HG02943 (cell line): ENCODE measurements around the gene PHF12.
A peak's percentile ranks its signal among the peaks of the same experiment; 100 is the strongest.

Experiments
- ATAC-seq: cut with Tn5 transposase; IDR thresholded peaks from one replicate; pipeline ENCODE4 v1.9.1; 2021; ENCODE audit warnings: mild to moderate bottlenecking, low read depth, moderate library complexity; ENCODE audit not compliant: unreplicated experiment

Gene PHF12

GRCh38 chr17:28956861-28957260, 5.5 kb upstream of the PHF12 start:
- no peak for ATAC-seq

DNA sequence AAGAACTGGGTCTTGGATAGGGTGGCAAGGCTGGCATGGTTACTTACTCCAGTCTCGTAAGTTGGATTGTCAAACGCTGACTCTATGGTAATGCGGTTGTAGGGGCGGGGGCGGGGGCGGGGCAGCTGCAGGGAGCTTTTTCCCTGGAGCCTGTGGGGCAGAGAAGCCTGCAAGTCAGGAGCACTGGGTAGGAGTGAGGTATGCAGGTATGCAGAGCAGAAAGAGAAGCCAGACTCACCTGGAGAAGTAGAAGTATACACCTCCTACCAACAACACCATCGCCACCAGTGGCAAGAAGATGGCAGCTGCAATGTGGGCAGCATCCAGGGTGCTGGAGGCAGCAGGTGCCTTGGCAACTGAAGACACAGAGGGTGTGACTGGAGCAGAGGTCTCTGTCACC, 4.8 kb upstream of the PHF12 start:
- no peak for ATAC-seq

- ATAC-seq, result no peak
Measured at GRCh38 chr17:28955408-28955807, 4.1 kb upstream of the PHF12 start.

GRCh38 chr17:28954886-28955285, 3.6 kb upstream of the PHF12 start:
- no peak for ATAC-seq

GRCh38 chr17:28953444-28954118, 2.3 kb upstream of the PHF12 start:
- ATAC-seq, result no peak

GRCh38 chr17:28951991-28952975, 965 bp upstream of the PHF12 start:
- ATAC-seq, result peak; percentile 56

DNA sequence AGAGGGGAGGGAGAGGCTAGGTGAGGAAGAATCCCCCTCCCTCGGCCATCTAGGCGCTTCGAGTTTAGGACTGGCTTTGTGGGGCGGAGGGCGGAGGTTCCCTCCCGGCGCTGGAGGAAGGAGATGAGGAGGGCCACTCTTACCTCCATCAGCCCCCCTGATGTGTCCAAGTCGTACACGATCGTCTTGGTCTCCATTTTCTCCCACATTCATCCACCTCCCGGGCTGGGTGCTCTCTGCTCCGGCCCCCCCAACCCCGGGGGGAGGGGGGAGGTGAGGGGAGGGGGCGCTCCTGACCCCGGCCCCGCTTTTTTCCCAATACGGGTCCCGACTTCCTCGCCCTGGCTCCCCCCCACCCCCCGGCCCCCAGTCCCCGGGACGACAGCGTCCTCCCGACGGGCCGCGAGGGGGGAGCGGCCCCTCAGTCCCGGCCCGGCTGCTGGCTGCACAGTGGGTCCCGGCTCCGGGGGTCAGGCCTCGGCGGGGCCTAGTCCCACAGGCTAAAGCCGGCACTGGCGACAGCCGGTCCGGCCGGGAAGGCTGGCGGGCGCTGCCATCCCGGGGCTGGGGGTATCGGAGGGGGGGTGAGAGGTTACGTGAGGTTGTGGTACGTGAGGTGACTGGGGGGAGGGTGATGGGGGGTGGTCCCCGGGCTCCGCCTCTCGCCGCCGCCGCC, 428 bp downstream of the PHF12 start:
- ATAC-seq, result no peak

GRCh38 chr17:28950017-28950751, 1.1 kb downstream of the PHF12 start:
- no peak for ATAC-seq

- no peak for ATAC-seq
Measured at GRCh38 chr17:28949185-28950016, 1.9 kb downstream of the PHF12 start.

DNA sequence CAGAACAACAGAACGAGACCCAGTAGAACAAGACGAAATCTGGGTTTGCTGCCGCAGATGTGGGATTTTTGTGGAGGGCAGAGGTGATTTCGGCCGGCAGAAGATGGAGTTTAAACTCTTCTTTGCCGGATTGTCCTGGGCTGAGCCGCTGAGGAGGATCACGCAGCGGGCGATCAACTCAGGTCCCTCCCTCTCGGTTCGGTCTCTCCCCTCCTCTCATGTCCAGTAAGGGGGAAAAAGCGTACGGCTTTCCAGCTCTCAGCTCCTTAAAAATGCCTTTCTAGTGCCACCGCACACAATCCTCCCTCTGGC, 2.5 kb downstream of the PHF12 start:
- ATAC-seq, result no peak

- ATAC-seq, result no peak
Measured at GRCh38 chr17:28948342-28948741, 3.0 kb downstream of the PHF12 start.

GRCh38 chr17:28947639-28948038, 3.7 kb downstream of the PHF12 start:
- no peak for ATAC-seq

GRCh38 chr17:28946239-28946638, 5.1 kb downstream of the PHF12 start:
- no peak for ATAC-seq

DNA sequence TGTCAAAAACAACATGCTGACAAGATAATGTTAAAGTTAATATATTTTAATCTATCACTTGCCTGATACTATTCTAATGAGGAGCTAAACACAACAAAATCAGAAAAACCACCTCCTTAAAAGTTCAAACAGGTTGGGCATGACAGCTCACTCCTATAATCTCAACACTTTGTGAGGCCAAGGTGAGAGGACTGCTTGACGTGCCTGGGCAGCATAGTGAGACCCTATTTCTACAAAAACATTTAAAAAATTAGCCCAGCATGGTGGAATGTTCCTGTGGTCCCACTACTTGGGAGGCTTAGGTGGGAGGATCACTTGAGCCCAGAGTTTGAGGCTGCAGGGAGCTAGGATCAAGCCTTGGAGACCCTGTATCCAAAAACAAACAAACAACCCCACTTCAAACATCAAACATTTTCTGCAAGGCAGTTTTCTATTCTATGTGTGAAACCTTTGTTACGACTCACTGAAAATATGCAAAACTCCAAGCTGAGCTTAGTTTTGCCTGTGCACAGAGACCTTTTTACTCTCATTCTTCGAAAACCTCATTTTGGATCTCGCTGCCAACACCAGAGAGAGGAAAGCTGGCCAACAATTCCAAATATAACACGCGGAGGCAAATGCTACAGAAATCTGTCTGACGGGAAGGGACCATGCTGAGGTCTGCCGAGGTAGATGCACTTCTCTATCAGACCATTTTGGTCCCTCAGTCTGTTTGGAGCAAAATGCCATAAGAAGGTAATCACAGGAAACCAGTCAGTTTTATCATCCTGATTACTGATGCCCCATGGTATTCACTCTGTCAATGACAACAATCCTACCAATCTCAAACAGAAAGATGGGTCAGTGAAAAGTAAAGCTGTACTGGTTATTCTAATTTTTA, 6.2 kb downstream of the PHF12 start:
- no peak for ATAC-seq

DNA sequence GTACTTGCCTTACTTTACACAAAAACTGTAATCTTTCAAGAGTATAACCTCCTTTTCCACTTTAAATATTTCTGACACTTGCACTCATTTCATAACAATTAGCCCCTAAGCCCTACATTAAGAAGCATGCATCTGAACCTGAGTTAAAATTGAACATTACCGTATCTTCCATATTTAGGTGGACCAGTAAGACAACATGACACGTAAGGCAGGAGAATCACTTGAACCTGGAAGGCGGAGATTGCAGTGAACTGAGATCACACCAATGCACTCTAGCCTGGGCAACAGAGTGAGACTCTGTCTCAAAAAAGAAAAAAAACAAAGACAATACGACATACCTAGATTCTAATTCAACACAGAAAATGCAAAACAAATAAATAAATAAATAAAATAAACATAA, 7.0 kb downstream of the PHF12 start:
- ATAC-seq, result no peak

DNA sequence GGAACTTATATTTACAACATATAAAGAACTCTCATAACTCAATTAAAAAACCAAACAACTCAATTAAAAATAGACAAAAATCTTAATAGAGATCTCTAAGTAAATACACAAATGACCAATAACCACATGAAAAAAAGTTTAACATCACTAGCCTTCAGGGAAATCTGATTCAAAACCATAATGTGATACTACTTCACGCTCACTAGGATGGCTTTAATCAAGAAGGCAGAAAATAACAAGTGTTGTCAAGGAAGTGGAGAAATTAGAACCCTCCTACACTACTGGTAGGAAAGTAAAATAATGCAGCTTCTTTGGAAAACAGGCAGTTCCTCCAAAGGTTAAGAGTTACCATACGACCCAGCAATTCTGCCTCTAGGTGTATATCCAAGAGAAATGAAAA, 8.4 kb downstream of the PHF12 start:
- ATAC-seq, result no peak

- no peak for ATAC-seq
Measured at GRCh38 chr17:28941251-28941650, 10.1 kb downstream of the PHF12 start.

DNA sequence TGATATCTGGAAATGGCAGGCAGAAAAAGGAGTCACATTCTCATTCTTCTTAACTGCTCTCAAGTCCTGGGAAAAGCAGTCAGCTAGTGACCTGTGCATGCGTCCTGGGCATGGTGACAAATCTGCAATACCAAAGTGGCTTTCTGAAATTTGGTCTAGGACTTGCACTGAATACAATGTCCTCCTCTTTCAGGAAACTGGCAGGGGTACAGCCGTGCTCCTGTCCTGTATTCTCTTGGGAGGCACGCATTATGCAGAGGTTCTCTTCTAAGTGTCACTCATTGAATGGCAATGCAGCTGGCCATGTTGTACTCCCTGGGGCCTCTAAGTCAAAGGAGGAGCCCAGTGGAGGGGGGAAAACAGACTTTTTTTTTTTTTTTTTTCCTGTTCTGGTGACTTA, 10.6 kb downstream of the PHF12 start:
- ATAC-seq, result no peak

GRCh38 chr17:28940142-28940541, 11.2 kb downstream of the PHF12 start:
- ATAC-seq, result no peak
